GM18505 (cell line): ENCODE results near the gene GGTLC1.
"Not testable (repeated sequence)": the region's sequence is repeated elsewhere in the genome, so short reads cannot be mapped to it uniquely, and the experiment has no call there.

Experiments used
- ATAC-seq: cut with Tn5 transposase; IDR thresholded peaks from one replicate; pipeline ENCODE4 v1.9.1; 2021; ENCODE audit not compliant: unreplicated experiment
- POLR2A ChIP-seq: IDR thresholded peaks from 4 replicates; pipeline ENCODE4 v1.6.1; 2011; ENCODE audit warnings: borderline replicate concordance; ENCODE audit not compliant: insufficient read depth, insufficient read length; ENCODE audit errors: extremely low read depth

The GGTLC1 gene

DNA sequence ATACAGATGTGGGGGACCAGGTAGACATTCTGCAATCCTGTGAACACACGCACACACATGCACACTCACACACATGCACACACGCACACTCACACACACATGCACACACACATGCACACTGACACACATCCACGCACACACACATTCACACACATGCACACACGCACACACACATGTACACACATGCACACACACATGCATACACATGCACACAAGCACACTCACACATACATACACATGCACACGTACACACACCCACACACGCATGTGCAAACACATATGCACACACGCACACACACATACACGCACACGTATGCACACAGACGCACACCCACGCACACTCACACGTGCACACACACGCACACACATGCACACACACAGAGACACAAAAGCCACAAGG, 14.3 kb upstream of the GGTLC1 start:
- no peak for ATAC-seq
- no peak for TF ChIP-seq POLR2A

DNA sequence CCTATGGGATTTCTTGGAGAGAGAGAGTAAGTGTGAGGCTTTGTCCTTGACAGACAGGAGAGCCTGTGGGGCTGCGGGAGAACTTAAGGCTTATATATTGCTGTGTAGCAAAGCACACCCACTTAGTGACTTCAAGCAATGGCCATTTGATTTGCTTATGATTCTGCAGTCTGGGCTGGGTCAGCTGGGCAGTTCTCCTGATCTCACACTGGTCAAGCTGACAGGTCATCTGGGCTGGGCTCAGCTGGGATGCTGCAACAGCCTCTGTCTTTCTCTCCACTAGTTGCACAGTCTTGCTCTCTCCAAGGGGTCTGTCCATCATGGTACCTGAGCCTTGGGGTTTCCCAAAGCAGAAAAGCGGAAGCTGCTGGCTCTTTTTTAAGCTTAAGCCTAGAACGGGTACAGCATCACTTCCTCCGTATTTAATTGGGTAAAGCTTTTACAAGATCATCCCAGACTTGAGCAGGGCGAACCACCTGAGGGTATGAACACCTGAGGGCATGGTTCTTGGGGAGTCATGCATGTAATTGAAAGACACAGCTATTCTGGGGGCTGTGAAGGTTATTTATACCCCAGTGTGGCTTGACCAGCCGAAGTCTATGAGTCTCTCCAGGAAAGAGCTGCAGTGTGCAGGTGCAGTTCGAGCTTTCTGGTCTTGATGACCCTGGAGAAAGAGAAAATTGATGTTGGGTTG, 13.3 kb upstream of the GGTLC1 start:
- TF ChIP-seq POLR2A, result no peak
- no peak for ATAC-seq

DNA sequence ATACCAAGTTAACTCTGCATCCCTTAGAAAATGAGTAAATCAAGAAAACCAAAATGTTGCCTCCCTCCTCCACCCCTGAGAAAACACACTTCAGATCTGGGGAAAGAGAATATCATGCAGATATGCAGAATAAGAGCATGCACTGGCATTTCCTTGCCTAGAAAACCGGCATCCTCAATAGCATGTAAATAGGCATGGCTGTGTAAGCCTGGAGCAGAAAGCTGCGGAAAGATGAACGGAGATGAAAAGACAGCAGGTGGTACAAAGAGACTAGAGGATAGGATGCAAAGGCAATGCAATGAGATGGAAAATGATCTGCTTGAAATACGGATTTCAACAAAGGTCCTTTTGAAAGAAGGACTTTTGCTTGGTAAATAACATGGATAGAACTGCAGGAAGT, 10.3 kb upstream of the GGTLC1 start:
- TF ChIP-seq POLR2A, result no peak
- no peak for ATAC-seq

DNA sequence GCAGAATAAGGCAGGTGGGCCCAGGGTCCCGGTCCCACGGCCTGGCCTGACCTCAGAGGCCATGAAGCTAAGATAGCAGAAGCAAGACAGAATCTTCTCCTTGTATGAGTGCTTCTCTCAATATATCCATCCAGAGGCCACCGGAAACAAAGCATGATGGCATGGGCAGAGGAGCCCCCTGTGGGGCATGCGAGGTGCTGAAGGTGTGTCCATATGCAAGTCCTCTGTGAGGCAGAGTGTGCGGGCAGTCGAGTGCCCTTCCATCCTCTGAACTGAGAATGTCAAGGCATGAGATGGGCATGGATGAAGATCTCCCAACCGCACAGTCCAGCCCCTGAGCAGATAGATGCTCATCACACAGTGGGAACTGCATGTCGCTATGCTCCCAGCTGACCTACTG, 9.8 kb upstream of the GGTLC1 start:
- no peak for ATAC-seq
- no peak for TF ChIP-seq POLR2A

DNA sequence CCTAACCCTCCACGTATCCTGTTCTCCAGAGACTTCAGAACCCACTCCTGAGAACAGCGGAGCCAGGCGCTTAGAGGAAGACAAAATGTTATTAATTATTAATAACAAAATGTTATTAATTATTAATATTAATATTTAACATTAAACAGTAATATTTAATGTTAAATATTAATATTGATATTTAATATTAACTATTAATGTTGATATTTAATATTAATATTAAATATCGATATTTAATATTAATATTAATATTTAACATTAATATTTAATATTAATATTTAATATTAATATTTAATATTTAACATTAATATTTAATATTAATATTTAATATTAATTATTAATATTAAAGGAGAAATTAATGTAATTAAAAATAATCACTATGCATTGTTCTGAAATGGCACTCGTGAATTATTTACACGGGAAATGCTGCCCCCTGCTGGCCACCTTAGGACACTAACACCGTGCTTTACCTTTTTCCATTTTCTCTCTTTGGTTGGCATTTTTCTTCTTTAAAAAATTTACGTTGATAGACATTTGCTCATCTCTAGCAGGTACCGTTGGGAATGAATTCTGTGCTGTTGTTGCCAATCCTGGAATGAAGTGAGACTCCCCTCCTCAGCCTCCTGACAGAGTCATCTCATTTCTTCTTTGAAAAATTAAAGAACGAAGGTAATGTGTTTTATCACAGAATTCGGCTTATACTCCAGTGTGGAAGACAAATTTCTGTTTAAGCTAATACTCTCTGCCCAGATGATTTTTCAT, 7.5 kb upstream of the GGTLC1 start:
- no peak for ATAC-seq
- TF ChIP-seq POLR2A, result no peak

DNA sequence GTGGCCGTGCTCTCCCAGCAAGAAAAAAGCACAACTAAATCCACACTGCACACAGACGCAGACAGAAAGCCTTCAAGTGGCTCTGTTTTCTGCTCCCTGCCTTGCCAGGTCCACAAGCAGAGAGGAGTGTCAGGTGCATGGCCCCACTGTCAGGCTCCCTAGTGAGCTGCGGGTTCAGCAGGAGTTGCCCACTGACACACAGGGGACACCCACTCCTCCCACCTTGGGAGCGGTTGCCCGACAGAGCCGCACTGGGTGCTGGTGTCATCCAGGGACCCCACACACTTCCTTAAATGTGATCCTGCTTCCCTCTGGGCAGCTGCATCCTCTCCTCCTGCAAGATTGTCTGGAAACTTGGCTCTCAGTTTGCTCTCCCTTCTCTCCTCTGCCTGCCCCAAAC, 6.7 kb upstream of the GGTLC1 start:
- ATAC-seq, result not testable (repeated sequence)

DNA sequence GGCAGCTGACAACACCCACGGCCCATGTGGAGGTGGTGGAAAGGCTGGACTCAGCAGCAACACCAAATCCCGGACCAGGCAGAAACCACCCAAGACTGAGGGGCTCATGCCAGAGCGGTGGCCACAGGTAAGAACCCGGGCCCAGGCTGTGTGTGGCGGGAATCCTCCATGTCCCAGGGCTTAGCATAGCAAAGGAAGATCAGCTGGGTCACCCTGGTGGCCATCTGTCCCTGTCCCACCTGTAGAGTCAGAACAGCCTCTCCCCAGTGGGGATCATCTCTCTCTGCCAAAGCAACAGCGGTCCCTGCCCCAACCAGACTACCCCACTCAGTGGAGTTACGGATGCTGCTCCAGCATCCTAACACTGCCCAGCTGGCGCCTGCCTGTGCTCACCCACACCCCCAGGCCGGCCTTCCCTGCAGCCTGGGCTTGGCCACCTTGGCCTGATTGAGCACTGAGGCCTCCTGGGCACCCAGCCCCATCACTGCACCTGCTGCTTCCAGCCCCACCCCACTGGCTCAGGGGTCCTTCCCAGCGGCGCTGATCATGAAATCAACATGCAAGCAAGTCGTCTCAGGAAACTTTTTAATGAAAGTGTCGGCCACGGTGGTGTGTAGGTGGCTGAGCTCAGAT, 5.5 kb upstream of the GGTLC1 start:
- not testable (repeated sequence) for ATAC-seq

DNA sequence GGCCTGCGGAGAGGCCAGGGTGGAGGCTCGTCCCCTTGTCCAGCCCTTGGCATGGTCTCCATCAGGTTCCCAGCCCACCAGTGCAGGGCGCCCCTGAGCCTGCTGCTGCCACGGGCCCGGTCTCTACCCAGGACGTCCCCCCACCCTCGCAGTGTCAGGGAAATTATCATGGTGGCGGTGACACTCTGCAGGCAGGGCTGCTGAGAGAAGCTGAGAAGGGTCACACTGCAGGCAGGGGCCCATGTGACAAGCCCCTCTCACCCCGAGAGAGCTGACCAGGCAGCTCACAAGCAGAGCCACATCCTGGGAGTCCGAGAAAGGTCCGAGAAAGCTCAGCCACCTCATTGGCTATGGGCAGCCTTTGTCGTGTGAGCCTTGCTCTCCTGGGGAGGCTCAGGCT, 4.9 kb upstream of the GGTLC1 start:
- ATAC-seq, result not testable (repeated sequence)

DNA sequence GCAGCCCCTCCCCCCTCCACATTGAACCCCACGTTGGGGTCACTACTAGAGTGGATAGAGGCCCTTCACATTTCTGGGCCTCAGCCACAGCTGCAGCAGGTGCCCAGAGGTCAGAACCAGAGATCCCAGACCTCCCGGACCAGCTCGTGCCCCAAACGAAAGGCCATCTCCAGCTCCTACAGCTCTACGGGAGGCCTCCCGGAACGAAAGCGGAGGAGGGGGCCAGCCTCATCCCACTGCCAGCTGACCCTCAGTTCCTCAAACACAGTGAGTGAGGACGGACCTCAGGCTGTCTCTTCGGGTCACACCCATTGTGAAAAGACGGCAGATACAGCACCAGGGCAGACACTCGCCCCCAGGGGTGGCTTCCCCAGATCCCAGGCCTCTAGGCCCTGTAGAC, 1.7 kb upstream of the GGTLC1 start:
- not testable (repeated sequence) for ATAC-seq

DNA sequence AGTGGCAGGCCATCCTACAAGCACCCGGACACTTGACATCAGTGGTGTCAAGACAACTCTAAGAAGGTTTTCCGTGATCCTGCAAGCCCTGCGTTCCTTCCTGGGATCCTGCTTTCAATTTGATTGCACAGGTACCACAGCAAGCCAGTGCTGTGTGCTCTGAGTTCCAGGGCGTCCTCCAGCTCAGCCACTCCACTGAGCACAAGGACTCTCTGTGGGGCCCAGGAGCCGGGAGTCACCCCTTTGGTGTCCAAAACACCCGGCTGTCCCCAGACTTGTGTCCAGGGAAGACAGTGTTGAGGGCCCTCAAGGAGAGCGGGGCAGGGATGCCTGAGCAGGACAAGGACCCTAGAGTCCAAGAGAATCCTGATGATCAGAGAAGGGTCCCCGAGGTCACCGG, 387 bp upstream of the GGTLC1 start:
- not testable (repeated sequence) for ATAC-seq

DNA sequence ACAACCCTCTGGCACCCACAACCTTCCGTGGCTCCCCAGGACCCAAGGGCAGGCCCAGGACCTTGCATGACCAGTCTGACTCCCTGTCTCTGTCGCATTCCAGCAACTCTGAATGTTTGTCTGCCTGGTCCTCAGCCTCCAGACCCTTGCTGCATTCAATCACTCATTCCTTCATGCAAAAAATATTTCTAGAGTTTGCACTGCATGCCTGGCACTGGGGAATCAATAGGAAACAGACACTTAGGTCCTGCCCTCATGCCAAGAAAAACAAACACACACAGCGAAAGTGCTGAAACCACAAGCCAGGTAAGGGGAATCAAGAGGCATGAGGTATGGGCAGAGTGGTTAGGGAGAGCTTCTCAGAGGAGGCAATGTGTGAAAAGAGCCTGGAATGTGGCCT, 1.9 kb downstream of the GGTLC1 start:
- ATAC-seq, result not testable (repeated sequence)

DNA sequence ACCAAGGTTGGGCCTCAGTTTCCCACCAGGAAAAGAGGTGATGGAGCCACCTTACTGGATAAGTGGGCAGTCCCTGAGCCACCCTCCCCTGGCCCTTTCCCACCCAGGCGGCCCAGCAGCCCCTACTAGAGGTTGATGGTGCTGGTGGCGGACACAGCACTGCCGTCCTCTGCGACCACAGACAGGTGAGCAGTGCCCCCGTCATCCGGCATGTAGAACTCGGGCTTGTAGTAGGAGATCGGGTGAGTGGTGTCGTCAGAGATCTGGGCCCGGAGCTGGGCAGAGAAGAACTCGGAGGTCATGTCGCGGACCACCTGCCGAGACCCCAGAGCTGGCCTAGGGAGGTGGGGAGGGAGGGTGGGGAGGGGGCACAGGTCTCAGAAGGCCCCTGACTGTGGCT, 2.3 kb downstream of the GGTLC1 start:
- ATAC-seq, result not testable (repeated sequence)

DNA sequence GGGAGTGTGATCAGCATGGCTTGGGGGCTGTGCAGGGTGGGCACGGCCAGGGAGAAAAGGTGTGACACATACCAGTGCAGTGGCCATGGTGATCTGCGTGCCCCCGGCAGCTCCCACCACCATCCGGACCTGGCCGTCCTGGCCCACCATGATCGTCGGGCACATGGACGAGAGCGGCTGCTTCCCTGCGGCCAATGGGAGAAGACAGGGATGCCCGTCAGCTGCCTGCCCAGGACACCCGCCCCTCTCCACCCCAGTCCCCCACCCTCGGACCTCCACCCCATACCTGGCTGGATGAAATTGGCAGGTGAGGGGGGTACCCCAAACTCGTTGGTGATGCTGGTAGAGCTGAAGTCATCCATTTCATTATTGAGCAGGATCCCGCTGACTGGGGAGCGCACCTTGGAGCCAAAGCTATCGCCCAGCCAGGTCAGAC, 2.8 kb downstream of the GGTLC1 start:
- not testable (repeated sequence) for ATAC-seq

DNA sequence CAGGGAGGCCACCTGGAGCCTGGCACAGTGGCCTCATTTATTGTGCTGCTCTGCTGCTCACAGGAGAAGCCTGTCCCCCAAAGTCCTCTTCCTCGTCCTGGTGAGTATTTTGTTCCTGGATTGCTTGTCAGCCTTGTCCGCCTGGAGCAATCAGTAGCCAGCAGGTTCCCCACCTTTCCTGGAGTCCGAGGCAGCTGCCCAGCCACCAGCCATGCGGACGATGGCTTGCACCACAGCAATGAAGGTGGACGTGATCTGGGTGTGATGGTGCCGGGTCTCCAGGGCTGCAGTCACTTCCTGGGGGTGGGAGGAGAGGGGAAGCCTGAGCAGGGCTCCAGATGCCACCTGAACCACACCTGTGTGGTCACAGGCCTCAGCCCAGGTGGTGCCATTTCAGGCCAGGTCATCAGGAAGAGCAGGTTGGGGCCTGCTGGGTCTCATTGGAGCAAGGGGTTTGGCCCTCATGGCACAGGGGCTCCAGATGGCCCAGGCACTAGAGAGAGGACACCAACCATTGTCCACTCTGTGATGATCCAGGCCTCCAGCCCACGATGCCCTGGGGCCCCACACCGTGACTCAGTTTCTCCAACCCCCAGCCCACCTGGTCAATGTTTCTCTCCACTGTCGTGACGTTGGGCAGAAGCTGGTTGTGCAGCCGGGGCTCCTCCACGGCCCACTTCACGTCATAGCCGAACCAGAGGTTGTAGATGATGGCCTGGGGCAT, 3.4 kb downstream of the GGTLC1 start:
- ATAC-seq, result not testable (repeated sequence)

DNA sequence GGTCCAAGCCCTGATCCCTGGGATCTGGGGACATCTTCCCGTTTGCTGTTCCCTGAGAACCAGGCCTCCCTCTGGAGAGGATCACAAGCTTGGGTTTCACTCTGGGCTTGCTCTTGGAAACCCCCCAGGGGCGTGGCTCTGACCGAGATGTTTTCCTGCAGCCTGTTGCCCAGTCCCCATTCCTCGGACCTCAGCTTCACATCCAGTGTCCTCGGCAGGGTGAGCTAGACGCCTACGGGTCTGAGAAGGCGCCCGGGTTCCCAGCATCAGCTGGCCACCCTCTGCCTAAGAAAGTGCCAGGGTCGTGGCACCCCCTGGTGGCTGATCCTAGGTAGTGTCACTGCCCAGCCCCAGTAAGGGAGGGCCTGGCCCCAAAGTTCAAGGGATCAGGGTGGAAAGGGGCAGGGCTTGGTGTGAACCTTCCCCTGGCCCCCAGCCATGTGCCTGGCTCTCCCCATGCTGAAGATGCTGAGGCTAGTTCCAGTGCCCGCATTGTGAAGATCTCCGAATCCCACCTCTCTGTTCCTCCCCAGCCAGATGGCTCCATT, 4.0 kb downstream of the GGTLC1 start:
- not testable (repeated sequence) for ATAC-seq

DNA sequence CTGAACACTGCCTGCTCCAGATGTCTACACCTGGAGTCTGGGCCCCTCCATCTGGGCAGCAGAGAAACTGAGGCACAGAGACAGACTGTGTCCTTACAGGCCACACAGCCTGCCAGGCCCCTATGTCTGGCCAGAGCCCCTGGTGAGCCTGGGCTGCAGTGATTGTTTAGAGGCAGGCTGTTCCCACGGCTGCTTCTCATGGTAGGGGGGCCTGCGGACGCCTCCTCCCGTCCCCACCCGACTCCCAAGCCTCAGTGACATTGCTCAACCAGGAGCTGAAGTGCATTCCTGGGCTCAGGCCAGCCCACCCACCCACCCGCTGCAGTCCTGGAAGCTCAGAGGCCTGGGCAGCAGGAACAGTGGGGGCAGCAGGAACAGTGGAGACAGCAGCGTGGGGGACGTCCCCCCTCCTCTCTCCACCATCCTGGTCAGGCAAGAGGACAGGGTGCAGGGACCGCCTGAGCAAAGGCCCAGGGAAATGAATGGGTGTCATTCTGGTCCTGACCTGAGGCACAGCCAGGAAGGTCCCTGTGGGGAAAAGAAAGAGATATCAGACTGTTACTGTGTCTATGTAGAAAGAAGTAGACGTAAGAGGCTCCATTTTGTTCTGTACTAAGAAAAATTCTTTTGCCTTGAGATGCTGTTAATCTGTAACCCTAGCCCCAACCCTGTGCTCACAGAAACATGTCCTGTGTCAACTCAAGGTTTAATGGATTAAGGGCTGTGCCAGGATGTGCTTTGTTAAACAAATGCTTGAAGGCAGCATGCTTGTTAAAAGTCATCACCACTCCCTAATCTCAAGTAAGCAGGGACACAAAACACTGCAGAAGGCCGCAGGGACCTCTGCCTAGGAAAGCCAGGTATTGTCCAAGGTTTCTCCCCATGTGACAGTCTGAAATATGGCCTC, 6.2 kb downstream of the GGTLC1 start:
- ATAC-seq, result not testable (repeated sequence)

DNA sequence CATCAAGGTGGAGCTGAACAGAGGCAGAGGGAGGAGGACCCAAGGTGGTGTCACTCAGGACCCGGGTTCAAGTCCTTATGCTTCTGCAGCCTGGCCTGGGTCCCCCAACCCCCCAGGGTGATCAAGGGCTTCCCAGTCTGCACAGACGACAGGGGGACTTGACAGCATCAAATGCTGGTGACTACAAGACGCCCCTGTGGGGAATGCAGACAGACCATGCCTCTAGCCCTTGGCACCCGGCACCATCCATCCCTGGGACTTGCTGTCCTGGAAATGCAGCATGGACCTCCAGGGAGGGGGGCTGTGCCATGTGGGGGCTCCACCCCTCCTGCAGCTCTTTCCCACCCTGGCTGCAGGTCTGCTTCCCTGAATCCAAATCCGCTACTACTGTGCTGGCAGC, 7.1 kb downstream of the GGTLC1 start:
- not testable (repeated sequence) for ATAC-seq

DNA sequence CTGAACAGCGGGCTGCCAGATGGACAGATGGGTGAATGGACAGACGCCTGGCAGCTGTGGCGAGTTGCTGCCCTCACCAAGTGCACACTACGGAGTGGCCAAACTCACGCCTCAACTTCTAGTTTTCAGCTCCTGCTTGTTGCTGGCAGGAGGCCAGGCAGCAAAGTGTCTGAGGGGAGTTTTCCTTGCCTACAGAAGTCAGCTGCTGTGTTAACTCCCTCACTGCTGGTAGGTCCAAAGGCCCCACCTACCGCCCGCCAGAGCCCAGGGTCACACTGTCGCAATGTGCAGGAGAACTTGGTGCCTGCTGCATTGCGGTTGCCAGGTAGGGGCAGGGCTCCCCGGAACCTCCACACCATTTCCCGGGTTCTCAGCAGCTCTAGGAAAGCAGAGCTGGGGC, 7.6 kb downstream of the GGTLC1 start:
- not testable (repeated sequence) for ATAC-seq
